Measurements from ENCODE around the gene UPP2.

DNA sequence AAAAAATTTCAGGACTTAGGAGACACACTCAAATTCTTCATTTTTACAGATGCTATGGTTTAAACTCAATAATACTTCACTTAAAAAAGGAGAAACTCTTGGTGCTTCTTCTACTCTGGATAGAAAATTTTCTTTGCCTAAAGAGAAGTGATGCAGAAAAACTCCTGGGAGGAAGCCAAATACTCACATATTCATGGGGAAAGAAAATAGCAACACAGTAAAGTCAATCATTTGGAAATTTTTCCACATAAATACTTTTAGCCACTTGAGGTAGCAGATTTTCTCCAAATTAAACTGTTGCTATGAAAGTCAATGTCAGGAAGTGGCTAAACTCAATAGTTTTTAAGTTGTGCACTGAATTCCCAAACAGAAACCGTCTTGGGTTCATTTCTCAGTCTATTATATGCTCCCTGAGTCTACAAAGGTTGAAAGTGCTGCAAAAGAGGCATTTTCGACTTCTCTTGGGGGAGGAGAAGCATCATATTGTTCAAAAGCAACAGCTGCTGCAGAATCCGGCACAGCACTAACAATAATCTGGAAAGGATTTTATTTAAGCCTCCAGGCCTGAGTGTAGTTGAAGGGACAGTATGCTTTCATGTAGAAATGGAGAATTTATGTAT is 81.1 kb downstream of the UPP2 start:
- TF ChIP-seq, protein P1, sequence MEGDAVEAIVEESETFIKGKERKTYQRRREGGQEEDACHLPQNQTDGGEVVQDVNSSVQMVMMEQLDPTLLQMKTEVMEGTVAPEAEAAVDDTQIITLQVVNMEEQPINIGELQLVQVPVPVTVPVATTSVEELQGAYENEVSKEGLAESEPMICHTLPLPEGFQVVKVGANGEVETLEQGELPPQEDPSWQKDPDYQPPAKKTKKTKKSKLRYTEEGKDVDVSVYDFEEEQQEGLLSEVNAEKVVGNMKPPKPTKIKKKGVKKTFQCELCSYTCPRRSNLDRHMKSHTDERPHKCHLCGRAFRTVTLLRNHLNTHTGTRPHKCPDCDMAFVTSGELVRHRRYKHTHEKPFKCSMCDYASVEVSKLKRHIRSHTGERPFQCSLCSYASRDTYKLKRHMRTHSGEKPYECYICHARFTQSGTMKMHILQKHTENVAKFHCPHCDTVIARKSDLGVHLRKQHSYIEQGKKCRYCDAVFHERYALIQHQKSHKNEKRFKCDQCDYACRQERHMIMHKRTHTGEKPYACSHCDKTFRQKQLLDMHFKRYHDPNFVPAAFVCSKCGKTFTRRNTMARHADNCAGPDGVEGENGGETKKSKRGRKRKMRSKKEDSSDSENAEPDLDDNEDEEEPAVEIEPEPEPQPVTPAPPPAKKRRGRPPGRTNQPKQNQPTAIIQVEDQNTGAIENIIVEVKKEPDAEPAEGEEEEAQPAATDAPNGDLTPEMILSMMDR (IDR thresholded peaks at IDR 0.05) = no peak
- TF ChIP-seq EZH2 (IDR thresholded peaks at IDR 0.05; ENCODE audit: borderline replicate concordance, insufficient read depth, low read depth, low read length, poor library complexity, severe bottlenecking) = no peak
